GM21360 (cell line): ENCODE measurements around the gene RPE65.
A peak's percentile ranks its signal among the peaks of the same experiment; 100 is the strongest.
"Not testable (repeated sequence)": the region's sequence is repeated elsewhere in the genome, so short reads cannot be mapped to it uniquely, and the experiment has no call there.

Source experiments
- ATAC-seq: cut with Tn5 transposase; IDR thresholded peaks from one replicate; pipeline ENCODE4 v1.9.1; 2021; ENCODE audit warnings: mild to moderate bottlenecking, moderate library complexity; ENCODE audit not compliant: unreplicated experiment

RPE65 gene

GRCh38 chr1:68449901-68450300, at the start of gene RPE65:
RPE65 (minus strand) TSS chr1:68449954; CDS start chr1:68449905, 49 bp downstream.
- no peak for ATAC-seq

DNA sequence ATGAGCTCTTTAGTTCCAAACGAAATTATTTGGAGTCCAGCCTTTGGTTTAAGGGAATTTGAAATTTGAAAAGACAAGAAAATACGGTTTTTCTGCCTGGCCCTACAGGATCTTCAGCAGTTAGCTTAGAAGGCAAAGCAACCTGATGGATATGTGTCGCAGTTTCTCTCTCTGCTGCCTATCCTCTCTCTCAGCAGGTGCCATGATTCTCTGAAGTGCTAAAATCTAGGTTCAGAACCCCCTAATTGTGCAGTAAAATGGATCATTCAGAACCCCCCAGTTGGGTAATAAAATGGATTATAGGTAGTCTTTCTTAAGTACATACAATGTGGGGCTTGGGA, 47.6 kb upstream of the RPE65 start:
- peak; percentile 16 for ATAC-seq

DNA sequence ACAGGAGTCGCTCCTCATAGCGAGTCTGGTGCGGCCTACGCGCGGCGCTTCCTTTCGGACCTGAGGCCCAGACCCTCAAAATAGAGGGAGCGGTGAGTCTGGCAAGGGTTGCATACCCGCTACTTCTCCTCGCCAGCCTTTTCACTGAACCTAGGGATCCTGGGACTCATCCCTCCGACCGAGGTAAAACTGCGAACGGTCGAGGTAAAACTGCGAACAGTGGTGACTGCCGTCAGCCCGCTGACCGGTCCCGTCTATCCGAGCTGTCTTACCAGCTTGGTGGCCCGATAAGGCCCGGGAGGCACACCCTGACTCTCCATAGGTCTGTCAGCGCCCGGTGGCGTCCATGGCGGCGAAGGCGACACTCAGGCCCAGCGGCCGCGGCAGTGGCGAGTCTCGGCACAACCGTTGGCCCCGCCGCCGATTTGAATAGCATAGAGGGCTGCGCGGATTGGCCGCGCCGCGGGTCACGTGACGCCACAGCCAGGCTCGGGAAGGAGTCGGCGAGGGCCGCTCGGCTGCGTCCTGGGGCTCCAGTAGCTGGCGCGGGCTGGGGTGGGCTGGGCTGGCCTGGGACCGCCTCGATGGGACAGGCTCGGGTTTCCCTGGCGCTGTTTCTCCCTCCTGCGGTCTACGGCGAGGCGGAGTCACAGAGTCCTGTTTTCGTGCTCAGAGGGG, 47.1 kb upstream of the RPE65 start, which contains the start of gene DEPDC1:
TSS of gene DEPDC1 (minus strand) at position 403 of the 678 bp plus-strand sequence. CDS start at position 320, 83 bp downstream.
- ATAC-seq = peak; percentile 94

GRCh38 chr1:68495968-68496679, 46.4 kb upstream of the RPE65 start:
- peak; percentile 26 for ATAC-seq

DNA sequence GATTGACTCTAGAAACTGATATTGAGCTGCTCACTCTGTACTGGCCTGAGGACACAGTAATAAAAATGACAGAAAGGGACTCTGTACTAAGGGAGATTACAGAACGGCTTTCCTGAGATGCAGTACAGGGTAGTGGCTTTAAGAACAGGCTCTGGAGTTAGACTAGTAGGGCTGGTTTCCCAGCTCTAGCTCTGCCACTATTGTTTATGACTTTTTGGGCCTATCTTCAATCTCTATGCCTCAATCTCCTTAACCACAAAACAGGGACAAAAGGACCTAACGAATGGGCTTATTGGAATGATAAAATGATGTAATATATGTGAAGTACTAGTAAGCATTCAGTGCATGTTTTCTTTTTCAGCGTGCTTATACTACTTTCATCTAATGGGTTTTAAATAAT, 45.8 kb upstream of the RPE65 start:
- ATAC-seq = no peak

DNA sequence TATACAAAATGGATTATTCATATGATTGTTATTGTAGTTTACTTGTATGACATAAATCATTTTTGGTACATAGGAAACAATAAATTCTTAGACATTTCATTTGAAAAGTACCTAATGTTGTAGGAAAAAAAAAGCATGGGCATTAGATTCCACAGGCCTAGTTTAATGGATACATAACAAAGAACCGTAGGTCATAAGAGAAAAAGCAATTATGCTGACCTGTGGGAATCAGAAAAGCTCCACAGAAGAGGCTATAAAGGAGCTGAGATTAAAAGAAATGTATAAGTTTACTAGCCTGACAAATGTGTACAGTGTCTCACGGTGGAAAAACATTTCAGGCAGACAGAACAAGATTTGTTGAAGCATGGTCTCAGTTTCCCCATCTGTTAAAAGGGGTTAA, 43.4 kb upstream of the RPE65 start:
- no peak for ATAC-seq

DNA sequence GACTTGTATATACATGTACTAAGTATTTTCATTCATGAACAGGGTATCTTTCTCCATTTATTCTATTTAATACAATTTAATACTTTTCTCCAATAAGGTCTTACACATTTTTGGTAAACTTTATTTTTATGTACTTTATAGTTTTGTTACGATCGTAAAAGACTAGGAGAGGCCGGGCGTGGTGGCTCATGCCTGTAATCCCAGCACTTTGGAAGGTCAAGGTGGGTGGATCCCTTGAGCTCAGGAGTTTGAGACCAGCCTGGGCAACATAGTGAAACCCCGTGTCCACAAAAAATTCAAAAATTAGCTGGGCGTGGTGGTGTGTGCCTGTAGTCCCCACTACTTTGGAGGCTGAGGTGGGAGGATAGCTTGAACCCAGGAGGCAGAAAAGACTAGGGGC, 42.5 kb upstream of the RPE65 start:
- not testable (repeated sequence) for ATAC-seq

GRCh38 chr1:68490046-68490651, 40.4 kb upstream of the RPE65 start:
- ATAC-seq = no peak

GRCh38 chr1:68485431-68486022, 35.8 kb upstream of the RPE65 start:
- ATAC-seq = no peak

GRCh38 chr1:68484618-68485017, 34.9 kb upstream of the RPE65 start:
- ATAC-seq = no peak

DNA sequence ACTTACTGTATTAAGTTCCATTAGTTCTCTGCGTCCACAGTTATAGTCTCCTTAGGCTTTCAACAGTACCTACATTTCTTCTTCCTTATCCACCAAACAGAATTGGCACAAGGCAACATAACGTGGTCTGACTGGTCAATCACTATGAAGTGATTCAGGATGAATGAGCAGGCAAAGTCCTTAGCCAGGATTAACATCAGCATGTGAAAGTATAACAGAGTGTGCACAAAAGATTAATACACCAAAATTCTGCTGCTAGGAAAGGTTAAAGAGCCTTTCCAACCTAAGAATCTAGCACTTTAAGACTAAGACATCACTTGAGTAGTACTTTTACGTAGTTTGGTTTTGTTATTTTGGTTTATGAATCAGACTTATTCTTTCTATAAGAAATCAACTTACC, 31.3 kb upstream of the RPE65 start:
- ATAC-seq = no peak

- ATAC-seq = no peak
Measured at GRCh38 chr1:68479501-68479900, 29.7 kb upstream of the RPE65 start.

GRCh38 chr1:68478662-68479061, 28.9 kb upstream of the RPE65 start:
- ATAC-seq = no peak

DNA sequence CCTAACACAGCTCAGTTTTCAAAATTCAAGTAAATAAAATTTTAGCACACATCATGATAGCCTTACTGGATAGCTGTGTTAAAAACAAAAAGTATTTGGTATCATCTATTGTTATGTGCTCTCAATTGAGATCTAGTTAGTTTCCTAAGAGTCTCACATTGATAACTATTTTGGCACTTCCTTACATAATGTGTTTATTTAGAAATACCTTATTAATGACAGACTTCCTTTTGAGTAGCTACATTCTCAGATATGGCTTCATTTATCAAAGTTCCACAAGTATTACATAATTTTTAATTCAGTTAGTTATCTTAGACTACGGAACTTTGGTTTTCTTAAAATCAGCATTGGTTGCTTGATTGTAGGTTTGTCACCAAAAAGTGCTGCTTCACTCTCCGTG, 26.9 kb upstream of the RPE65 start:
- not testable (repeated sequence) for ATAC-seq

- ATAC-seq = no peak
Measured at GRCh38 chr1:68473060-68473459, 23.3 kb upstream of the RPE65 start.

- ATAC-seq = no peak
Measured at GRCh38 chr1:68470388-68470970, 20.7 kb upstream of the RPE65 start.

DNA sequence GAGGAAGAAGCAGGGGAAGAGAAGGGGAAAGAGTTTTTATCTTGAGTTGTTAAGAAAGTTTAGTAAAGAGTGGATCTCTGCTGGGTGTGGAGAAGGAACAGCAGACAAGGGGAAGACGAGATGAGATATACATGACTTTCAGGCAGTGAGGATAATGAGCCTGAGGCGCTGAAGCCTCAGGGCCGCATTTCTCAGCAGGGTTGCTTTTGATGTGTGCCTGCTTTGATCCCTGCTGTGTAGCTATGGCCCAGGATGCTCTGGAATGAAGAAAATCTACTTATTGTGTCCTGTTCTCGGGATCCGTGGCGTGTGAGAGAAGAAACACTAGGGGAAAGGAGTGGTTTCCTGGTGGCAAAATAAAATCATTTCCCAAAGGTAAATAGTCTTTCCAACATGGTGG, 15.1 kb upstream of the RPE65 start:
- ATAC-seq = no peak

- ATAC-seq = no peak
Measured at GRCh38 chr1:68460935-68461334, 11.2 kb upstream of the RPE65 start.

- ATAC-seq = no peak
Measured at GRCh38 chr1:68459796-68460195, 10.0 kb upstream of the RPE65 start.

GRCh38 chr1:68459091-68459490, 9.3 kb upstream of the RPE65 start:
- ATAC-seq = no peak

DNA sequence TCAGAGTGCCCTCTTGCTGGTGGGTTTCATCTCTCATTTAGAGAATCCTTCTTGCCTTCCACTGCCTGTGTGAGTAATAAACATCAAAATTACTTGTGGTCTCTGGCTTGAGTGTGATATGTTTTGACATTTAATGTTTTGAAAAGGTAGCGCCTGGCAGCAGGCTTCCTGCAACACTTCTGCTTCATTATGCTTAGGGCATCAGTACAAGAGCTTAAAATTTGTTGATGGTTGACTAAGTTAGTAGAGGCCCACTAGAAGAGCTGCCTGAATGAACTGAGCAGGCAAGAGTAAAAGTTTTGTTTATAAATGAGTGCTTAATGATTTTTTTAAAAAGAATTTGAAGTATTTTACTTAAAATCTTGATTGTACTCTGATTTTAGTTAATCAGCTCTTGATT, 6.4 kb upstream of the RPE65 start:
- no peak for ATAC-seq
